GM10266 (cell line): Measurements from ENCODE around the gene SRBD1.

Source experiments
- DNase-seq: peaks from one replicate; pipeline ENCODE4 v3.0.0; 2012; ENCODE audit errors: extremely low spot score
- TF ChIP-seq, protein P1 (sequence below): IDR thresholded peaks from 2 replicates; pipeline ENCODE4 v1.5.1; 2012; ENCODE audit warnings: mild to moderate bottlenecking, low read depth; ENCODE audit not compliant: control insufficient read depth, insufficient read depth; ENCODE audit errors: missing control alignments

SRBD1 gene

DNA sequence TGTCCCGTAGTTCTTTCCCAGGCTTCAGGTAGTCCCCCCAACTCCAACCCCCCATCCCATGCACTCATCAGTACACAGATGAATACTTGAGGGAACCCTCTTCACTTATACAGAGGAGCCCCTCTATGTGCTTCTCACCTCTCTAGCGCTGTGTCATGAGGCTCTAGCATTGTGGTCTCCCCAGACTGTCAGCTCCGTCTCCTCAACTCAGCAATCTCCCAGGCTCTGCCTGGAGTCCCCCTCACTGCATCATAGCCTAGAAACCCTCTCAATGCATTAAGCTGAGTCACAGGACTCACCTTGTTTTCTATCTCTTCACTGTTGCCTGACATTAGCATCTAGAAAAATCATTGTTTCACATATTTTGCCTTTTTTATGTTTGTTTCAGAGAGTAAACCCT is 20.3 kb upstream of the SRBD1 start:
- TF ChIP-seq, protein P1, sequence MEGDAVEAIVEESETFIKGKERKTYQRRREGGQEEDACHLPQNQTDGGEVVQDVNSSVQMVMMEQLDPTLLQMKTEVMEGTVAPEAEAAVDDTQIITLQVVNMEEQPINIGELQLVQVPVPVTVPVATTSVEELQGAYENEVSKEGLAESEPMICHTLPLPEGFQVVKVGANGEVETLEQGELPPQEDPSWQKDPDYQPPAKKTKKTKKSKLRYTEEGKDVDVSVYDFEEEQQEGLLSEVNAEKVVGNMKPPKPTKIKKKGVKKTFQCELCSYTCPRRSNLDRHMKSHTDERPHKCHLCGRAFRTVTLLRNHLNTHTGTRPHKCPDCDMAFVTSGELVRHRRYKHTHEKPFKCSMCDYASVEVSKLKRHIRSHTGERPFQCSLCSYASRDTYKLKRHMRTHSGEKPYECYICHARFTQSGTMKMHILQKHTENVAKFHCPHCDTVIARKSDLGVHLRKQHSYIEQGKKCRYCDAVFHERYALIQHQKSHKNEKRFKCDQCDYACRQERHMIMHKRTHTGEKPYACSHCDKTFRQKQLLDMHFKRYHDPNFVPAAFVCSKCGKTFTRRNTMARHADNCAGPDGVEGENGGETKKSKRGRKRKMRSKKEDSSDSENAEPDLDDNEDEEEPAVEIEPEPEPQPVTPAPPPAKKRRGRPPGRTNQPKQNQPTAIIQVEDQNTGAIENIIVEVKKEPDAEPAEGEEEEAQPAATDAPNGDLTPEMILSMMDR = no peak
- DNase-seq = no peak

DNA sequence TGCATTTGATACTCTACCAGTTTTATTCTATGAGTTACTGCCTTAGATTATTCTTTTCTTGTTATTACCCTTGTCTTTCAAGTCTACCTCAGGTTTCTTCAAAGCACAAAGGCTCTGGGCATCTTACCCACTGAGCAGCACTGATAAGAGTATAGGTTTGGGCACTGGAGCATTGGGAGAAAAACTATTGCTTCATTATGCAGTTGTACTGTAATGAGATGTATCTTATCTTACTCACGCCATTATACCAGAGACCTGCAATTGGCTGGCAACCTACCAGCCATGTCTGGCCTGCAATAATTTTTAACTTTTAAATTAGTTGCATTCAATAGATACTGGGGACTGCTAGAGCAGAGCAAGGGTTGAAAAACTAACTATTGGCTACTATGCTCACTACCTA is 18.9 kb upstream of the SRBD1 start:
- DNase-seq = no peak
- TF ChIP-seq, protein P1 = no peak

DNA sequence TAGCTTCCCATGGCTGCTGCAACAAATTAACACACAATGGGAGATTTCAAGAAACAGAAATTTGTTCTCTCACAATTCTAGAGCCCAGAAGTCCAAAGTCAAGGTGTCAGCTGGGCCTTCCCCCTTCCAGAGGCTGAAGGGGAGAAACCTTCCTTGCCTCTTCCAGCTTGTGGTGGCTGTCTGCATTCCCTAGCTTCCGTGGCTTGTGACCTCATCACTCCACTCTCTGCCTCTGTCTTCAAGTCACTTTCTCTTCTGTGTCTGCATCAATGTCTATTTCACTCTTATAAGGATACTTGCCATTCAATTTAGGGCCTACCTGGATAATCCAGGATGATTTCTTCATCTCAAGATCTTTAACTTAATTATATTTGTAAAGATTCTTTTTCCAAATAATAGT is 16.8 kb upstream of the SRBD1 start:
- no peak for DNase-seq
- TF ChIP-seq, protein P1 = no peak

DNA sequence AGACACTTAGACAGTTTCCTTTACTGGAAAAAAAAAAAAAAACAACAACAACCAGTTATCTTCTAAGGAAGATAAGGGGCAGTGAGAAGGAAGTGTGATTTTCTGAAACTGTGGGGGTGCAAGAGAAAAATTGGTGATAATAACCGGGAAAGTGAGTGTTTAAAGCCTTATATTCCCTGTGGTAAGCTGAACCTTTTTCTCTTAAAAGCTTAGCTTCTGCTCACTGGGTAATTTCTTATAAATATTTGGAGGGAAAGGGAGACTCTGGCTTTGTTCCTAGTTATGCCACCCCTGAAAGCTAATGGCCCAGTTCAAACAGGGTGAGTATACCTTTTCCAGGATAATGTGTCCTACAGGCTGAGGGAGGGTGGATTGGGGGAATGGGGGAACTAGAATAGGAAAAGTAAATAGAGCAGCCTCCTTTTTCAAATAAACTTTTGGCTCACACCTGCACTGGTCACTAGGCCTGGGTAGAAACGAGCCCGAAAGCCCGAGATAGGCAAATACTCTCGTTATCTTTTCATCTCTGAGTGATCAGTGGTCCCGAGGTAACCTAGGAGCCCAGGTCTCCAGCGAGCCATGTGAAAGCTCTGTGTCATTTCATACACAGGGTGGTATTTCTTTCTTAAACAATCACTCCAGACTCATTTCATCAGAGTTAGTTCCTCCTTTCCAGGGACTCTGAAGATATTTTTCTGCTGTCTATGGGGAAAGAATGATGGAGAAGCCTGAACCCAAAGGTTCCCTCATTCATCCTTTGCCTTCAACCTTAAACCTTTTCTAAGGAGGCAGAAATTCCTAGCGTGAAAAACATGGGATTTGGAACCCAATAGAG is 15.5 kb upstream of the SRBD1 start:
- TF ChIP-seq, protein P1 = no peak
- no peak for DNase-seq

DNA sequence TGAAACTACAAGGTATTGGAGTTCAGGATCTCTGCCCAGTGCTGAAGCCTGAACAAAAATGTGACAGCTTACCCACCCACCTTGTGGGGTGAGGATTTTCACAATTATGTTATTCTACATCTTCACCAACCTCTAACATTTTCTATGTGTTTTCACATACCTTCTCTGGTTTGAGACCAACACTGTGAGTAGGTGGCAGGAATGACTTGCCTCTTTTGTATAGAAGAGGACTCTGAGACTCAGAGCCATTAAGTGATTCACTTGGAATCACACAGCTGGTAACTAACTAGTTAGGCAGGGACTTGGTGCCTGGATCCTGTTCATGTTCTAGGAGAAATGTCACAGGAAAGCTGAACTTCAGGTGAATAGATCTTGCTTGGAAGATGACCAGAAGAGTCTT is 14.8 kb upstream of the SRBD1 start:
- DNase-seq = no peak
- TF ChIP-seq, protein P1 = no peak

GRCh38 chr2:45623098-45623497 is 12.0 kb upstream of the SRBD1 start:
- TF ChIP-seq, protein P1 = no peak
- no peak for DNase-seq

DNA sequence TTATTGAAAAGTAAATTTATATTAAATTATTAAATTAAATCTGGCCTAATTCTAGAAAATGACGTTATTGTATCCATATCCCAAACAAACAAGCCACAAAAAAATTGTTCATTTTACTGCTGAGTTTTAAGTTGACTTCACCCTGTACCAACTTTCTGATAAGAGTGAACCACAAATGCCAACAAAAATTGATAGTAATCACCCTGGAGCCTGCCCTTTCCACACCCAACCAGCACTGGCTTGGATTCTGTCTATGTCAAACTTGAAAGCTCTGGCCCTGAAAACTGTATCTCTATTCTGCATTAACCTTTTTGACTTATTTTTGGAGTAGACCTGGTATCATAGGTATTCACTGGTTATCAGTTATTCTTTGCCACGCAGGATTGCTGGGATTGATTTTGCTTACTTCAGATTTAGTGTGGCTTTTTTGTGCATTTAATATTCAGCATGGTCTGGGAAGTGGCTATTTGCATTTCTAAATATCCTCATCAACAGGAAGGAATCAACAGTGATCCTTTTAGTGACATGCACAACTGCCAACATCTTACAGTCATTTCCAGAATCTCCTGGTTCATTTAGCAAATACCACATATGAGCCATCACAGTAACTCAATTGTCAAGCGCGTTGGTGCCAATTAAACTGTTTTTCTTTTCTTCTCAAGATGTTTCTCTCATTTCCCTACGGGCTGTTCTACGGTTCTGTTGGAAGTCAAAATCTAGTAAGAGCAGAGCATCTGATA is 11.4 kb upstream of the SRBD1 start:
- TF ChIP-seq, protein P1 = no peak
- no peak for DNase-seq
